ENCODE results near the gene PLG.

GRCh38 chr6:160679402-160679769 lies 22.7 kb upstream of the PLG start:
- TF ChIP-seq ZBTB49 (tag by site-specific recombination; IDR thresholded peaks at IDR 0.05; ENCODE audit: low read depth): no peak
- no peak for TF ChIP-seq PRDM10 (tag by site-specific recombination; IDR thresholded peaks at IDR 0.05)
- no peak for TF ChIP-seq KLF1 (tag by site-specific recombination; IDR thresholded peaks at IDR 0.05)
- no peak for TF ChIP-seq CTCF (tag by site-specific recombination; IDR thresholded peaks at IDR 0.05)
